OCI-LY1 (cell line): ENCODE measurements around the gene FABP6.
A peak's percentile ranks its signal among the peaks of the same experiment; 100 is the strongest.

Source experiments
- H2AFZ ChIP-seq: fragments of 200-600 bp; sonication (generic), shearing (Covaris generic); 2 replicates; pipeline ENCODE4 v1.6.0; 2014; ENCODE audit warnings: antibody characterized with exemption, mild to moderate bottlenecking, low read length
- H3F3A ChIP-seq: fragments of 200-600 bp; sonication (generic), shearing (Covaris generic); 2 replicates; pipeline ENCODE4 v1.6.0; 2014; ENCODE audit warnings: mild to moderate bottlenecking, antibody characterized with exemption, low read length, moderate library complexity; ENCODE audit not compliant: insufficient read depth
- H3K27ac ChIP-seq: fragments of 200-600 bp; sonication (generic); 2 replicates; pipeline ENCODE4 v1.5.1; 2014; ENCODE audit warnings: low read length, mixed run types, mild to moderate bottlenecking, low read depth; ENCODE audit not compliant: poor library complexity, severe bottlenecking
- H3K27me3 ChIP-seq: fragments of 200-600 bp; sonication (generic); 2 replicates; pipeline ENCODE4 v1.6.0; 2014; ENCODE audit warnings: antibody characterized with exemption, mild to moderate bottlenecking, low read length, moderate library complexity; ENCODE audit not compliant: insufficient read depth
- H3K36me3 ChIP-seq: fragments of 200-600 bp; sonication (generic); 2 replicates; pipeline ENCODE4 v1.6.1; 2014; ENCODE audit warnings: mild to moderate bottlenecking, antibody characterized with exemption, low read length, moderate library complexity, mixed read lengths; ENCODE audit not compliant: insufficient read depth
- H3K4me1 ChIP-seq: fragments of 200-600 bp; sonication (generic); 2 replicates; pipeline ENCODE4 v1.5.1; 2014; ENCODE audit warnings: mild to moderate bottlenecking, low read length, moderate library complexity; ENCODE audit not compliant: insufficient read depth, severe bottlenecking
- H3K4me2 ChIP-seq: fragments of 200-600 bp; sonication (generic), shearing (Covaris generic); 2 replicates; pipeline ENCODE4 v1.6.1; 2014; ENCODE audit warnings: low read length
- H3K4me3 ChIP-seq: fragments of 200-600 bp; sonication (generic); 2 replicates; pipeline ENCODE4 v1.5.1; 2014; ENCODE audit warnings: low read length, low read depth, mild to moderate bottlenecking, mixed read lengths; ENCODE audit not compliant: poor library complexity, severe bottlenecking
- H3K79me2 ChIP-seq: fragments of 200-600 bp; shearing (Covaris generic); 2 replicates; pipeline ENCODE4 v1.6.1; 2016; ENCODE audit warnings: mixed run types, low read length, mixed read lengths; ENCODE audit not compliant: insufficient read depth
- H3K9ac ChIP-seq: fragments of 200-600 bp; sonication (generic), shearing (Covaris generic); 2 replicates; pipeline ENCODE4 v1.6.1; 2014; ENCODE audit warnings: mild to moderate bottlenecking, low read length, mixed read lengths
- H3K9me2 ChIP-seq: fragments of 200-600 bp; sonication (generic), shearing (Covaris generic); 2 replicates; pipeline ENCODE4 v1.6.1; 2014; ENCODE audit warnings: low read depth, mild to moderate bottlenecking, low read length, mixed read lengths
- H3K9me3 ChIP-seq: fragments of 200-600 bp; shearing (Covaris generic); 2 replicates; pipeline ENCODE4 v1.6.1; 2014; ENCODE audit warnings: low read length, mixed read lengths
- H4K20me1 ChIP-seq: fragments of 200-600 bp; sonication (generic), shearing (Covaris generic); 2 replicates; pipeline ENCODE4 v1.6.0; 2016; ENCODE audit warnings: mild to moderate bottlenecking, low read length; ENCODE audit not compliant: insufficient read depth
- CTCF ChIP-seq: fragments of 200-600 bp; sonication (generic), shearing (Covaris generic); IDR thresholded peaks from 2 replicates; pipeline ENCODE4 v1.5.1; 2017; ENCODE audit warnings: mild to moderate bottlenecking, antibody characterized with exemption, low read length, moderate library complexity, mixed read lengths
- EZH2 ChIP-seq: fragments of 200-600 bp; sonication (generic), shearing (Covaris generic); IDR thresholded peaks from 2 replicates; pipeline ENCODE4 v1.8.0; 2017; ENCODE audit warnings: borderline replicate concordance, mixed run types, mild to moderate bottlenecking, antibody characterized with exemption, low read length, moderate library complexity, mixed read lengths

The FABP6 gene

GRCh38 chr5:160197341-160198144 lies 31.8 kb upstream of the FABP6 start:
- TF ChIP-seq EZH2 = no peak
- no peak for TF ChIP-seq CTCF

GRCh38 chr5:160198146-160198545 lies 31.2 kb upstream of the FABP6 start:
- Histone ChIP-seq H3K9ac (no peak overlapping the region), H3K4me2 (no peak overlapping the region), H3K4me1 (peaks cover 6% of the 10 kb centered on the region), H4K20me1 (no peaks in the 10 kb centered on the region), H3K27ac (no peak overlapping the region), H3K27me3 (0 out of 2 replicates have a peak, but pooled peaks cover 7% of the 10 kb centered on the region), H3K9me2 (no peaks in the 10 kb centered on the region), H3K36me3 (no peaks in the 10 kb centered on the region), H3F3A (no peaks in the 10 kb centered on the region), H3K9me3 (no peaks in the 10 kb centered on the region), H3K4me3 (no peak overlapping the region), H3K79me2 (no peaks in the 10 kb centered on the region), H2AFZ (no peak overlapping the region)
- TF ChIP-seq EZH2 = no peak
- no peak for TF ChIP-seq CTCF

More at GRCh38 chr5:160197341-160198144, 31.8 kb upstream of the FABP6 start:
- H3K79me2 ChIP-seq = no peaks in the 10 kb centered on the region
- H4K20me1 ChIP-seq = no peaks in the 10 kb centered on the region
- H3K36me3 ChIP-seq = no peaks in the 10 kb centered on the region
- no peaks in the 10 kb centered on the region for H3K9me3 ChIP-seq
- H2AFZ ChIP-seq = no peak overlapping the region
- H3K4me2 ChIP-seq = no peak overlapping the region
- no peak overlapping the region for H3K4me3 ChIP-seq
- peaks cover 6% of the 10 kb centered on the region for H3K4me1 ChIP-seq
- no peaks in the 10 kb centered on the region for H3K9me2 ChIP-seq
- H3K9ac ChIP-seq = no peak overlapping the region
- H3F3A ChIP-seq = no peaks in the 10 kb centered on the region
- H3K27me3 ChIP-seq = 0 out of 2 replicates have a peak, but pooled peaks cover 7% of the 10 kb centered on the region
- no peak overlapping the region for H3K27ac ChIP-seq

GRCh38 chr5:160198841-160199409 lies 30.4 kb upstream of the FABP6 start:
- H4K20me1 ChIP-seq = no peaks in the 10 kb centered on the region
- no peaks in the 10 kb centered on the region for H3K9me3 ChIP-seq
- H3K4me1 ChIP-seq = peaks cover 6% of the 10 kb centered on the region
- no peaks in the 10 kb centered on the region for H3K79me2 ChIP-seq
- no peaks in the 10 kb centered on the region for H3K36me3 ChIP-seq
- TF ChIP-seq CTCF = no peak
- no peak for TF ChIP-seq EZH2
- H3K4me2 ChIP-seq = peak overlapping the region; percentile 80; the same call in 1 of the 2 replicates
- H3F3A ChIP-seq = no peaks in the 10 kb centered on the region
- no peak overlapping the region for H3K27ac ChIP-seq
- no peak overlapping the region for H2AFZ ChIP-seq
- no peaks in the 10 kb centered on the region for H3K9me2 ChIP-seq
- H3K4me3 ChIP-seq = no peak overlapping the region
- H3K9ac ChIP-seq = no peak overlapping the region
- 0 out of 2 replicates have a peak, but pooled peaks cover 7% of the 10 kb centered on the region for H3K27me3 ChIP-seq
